SK-N-SH (cell line): Measurements from ENCODE around the gene LIPE. TPM values are rescaled to one million over a fixed set of nuclear protein-coding genes. Genes with fewer than 3 reads are reported as not detected.

Source experiments
- CTCF ChIA-PET: fragments of 300-600, 350-600 bp; formaldehyde crosslinking; extraction: SDS; loops from one replicate; lab custom pipeline; 2021; lab: Yijun Ruan, JAX
- POLR2A ChIA-PET: fragments of 350-600 bp; sonication (Branson Sonifier 250); formaldehyde crosslinking; extraction: SDS; loops from one replicate; lab custom pipeline; 2020; ENCODE audit warnings: antibody characterized with exemption, inconsistent platforms; lab: Yijun Ruan, JAX
- DNase-seq: peaks from one replicate; pipeline ENCODE4 v3.0.0; 2012
- H2AFZ ChIP-seq: fragments of 200-600 bp; sonication (generic); 2 replicates; pipeline ENCODE4 v1.8.1; 2016; ENCODE audit warnings: antibody characterized with exemption, mild to moderate bottlenecking, low read depth
- H3F3A ChIP-seq: fragments of 200-600 bp; sonication (generic); replicated peaks from 2 replicates; pipeline ENCODE3; 2016; ENCODE audit warnings: antibody characterized with exemption, mild to moderate bottlenecking; ENCODE audit not compliant: insufficient read depth
- H3K27ac ChIP-seq, 2 experiments: fragments of 200-500 bp in 1 of 2; fragments of 200-600 bp in 1 of 2; sonication (Bioruptor generic) in 1 of 2; sonication (generic), shearing (Covaris generic) in 1 of 2; 2 replicates each; pipeline versions ENCODE4 v1.5.1 to v1.6.1; 2014 to 2016; ENCODE audit warnings: low read depth in 2 of 2, inconsistent platforms in 1 of 2, low read length in 1 of 2, mild to moderate bottlenecking in 1 of 2, mixed read lengths in 1 of 2
- H3K27me3 ChIP-seq: fragments of 200-600 bp; sonication (generic), shearing (Covaris generic); 2 replicates; pipeline ENCODE4 v1.6.1; 2016; ENCODE audit warnings: mixed run types; ENCODE audit not compliant: insufficient read depth
- H3K36me3 ChIP-seq, 2 experiments: fragments of 200-500 bp in 1 of 2; fragments of 200-600 bp in 1 of 2; sonication (Bioruptor generic) in 1 of 2; sonication (generic) in 1 of 2; replicated peaks in 1 of 2; 2 replicates each; pipeline versions ENCODE3 to v1.5.1; 2014 to 2016; ENCODE audit warnings: low read length in 1 of 2, mild to moderate bottlenecking in 1 of 2; ENCODE audit not compliant: insufficient read depth in 2 of 2, control insufficient read depth in 1 of 2
- H3K4me1 ChIP-seq, 2 experiments: fragments of 200-500 bp in 1 of 2; fragments of 200-600 bp in 1 of 2; sonication (Bioruptor generic) in 1 of 2; sonication (generic), shearing (Covaris generic) in 1 of 2; 2 replicates each; pipeline versions ENCODE4 v1.5.1 to v1.6.1; 2014 to 2016; ENCODE audit warnings: low read depth in 1 of 2, low read length in 1 of 2, mixed run types in 1 of 2; ENCODE audit not compliant: insufficient read depth in 2 of 2, control insufficient read depth in 1 of 2
- H3K4me2 ChIP-seq: fragments of 200-600 bp; sonication (generic), shearing (Covaris generic); 2 replicates; pipeline ENCODE4 v1.6.1; 2017; ENCODE audit warnings: mixed run types
- H3K4me3 ChIP-seq, 2 experiments: fragments of 200-500 bp in 1 of 2; fragments of 200-600 bp in 1 of 2; sonication (Bioruptor generic) in 1 of 2; sonication (generic), shearing (Covaris generic) in 1 of 2; 2 replicates each; pipeline versions ENCODE4 v1.5.1 to v1.8.1; 2014 to 2016; ENCODE audit warnings: low read depth in 2 of 2, inconsistent platforms in 1 of 2, low read length in 1 of 2, mild to moderate bottlenecking in 1 of 2, mixed read lengths in 1 of 2, moderate library complexity in 1 of 2
- H3K79me2 ChIP-seq: fragments of 200-600 bp; sonication (generic); 2 replicates; pipeline ENCODE4 v1.8.1; 2017; ENCODE audit warnings: mild to moderate bottlenecking; ENCODE audit not compliant: insufficient read depth
- H3K9ac ChIP-seq: fragments of 200-600 bp; sonication (generic); 2 replicates; pipeline ENCODE4 v1.6.1; 2017; ENCODE audit warnings: mixed run types
- H3K9me2 ChIP-seq: fragments of 200-600 bp; sonication (generic); 2 replicates; pipeline ENCODE4 v1.6.1; 2017; ENCODE audit warnings: mixed run types
- H3K9me3 ChIP-seq: fragments of 200-600 bp; sonication (generic); 2 replicates; pipeline ENCODE4 v1.6.1; 2017; ENCODE audit warnings: mixed run types, mild to moderate bottlenecking, moderate library complexity
- H4K20me1 ChIP-seq: fragments of 200-600 bp; sonication (generic); 2 replicates; pipeline ENCODE4 v1.6.1; 2017; ENCODE audit warnings: mild to moderate bottlenecking, mixed run types; ENCODE audit not compliant: insufficient read depth
- ELF1 ChIP-seq: IDR thresholded peaks from 2 replicates; pipeline ENCODE4 v1.4.0; 2012
- EP300 ChIP-seq, 2 experiments: IDR thresholded peaks; 2 replicates each; pipeline versions ENCODE4 v1.4.0 to v1.6.1; 2012; ENCODE audit warnings: borderline replicate concordance in 1 of 2, low read depth in 1 of 2, low read length in 1 of 2
- FOSL2 ChIP-seq: IDR thresholded peaks from 2 replicates; pipeline ENCODE4 v1.4.0; 2012; ENCODE audit warnings: low read depth, mild to moderate bottlenecking, moderate library complexity, borderline replicate concordance
- FOXJ3 ChIP-seq: sonication (generic); formaldehyde crosslinking; IDR thresholded peaks from 2 replicates; pipeline ENCODE4 v1.5.1; 2020; ENCODE audit warnings: mild to moderate bottlenecking, missing genetic modification reagents
- FOXM1 ChIP-seq: IDR thresholded peaks from 2 replicates; pipeline ENCODE4 v1.4.0; 2012; ENCODE audit warnings: low read depth, mild to moderate bottlenecking
- GABPA ChIP-seq: IDR thresholded peaks from 2 replicates; pipeline ENCODE4 v1.4.0; 2012; ENCODE audit warnings: low read depth, mild to moderate bottlenecking
- NFIC ChIP-seq: IDR thresholded peaks from 2 replicates; pipeline ENCODE4 v1.4.0; 2012; ENCODE audit warnings: borderline replicate concordance
- NRF1 ChIP-seq: IDR thresholded peaks from 2 replicates; pipeline ENCODE4 v1.6.1; 2012; ENCODE audit warnings: low read depth, mild to moderate bottlenecking, low read length
- POLR2AphosphoS5 ChIP-seq: IDR thresholded peaks from 2 replicates; pipeline ENCODE4 v1.6.1; 2012; ENCODE audit warnings: low read depth, low read length
- RAD21 ChIP-seq: IDR thresholded peaks from 2 replicates; pipeline ENCODE4 v1.6.1; 2012; ENCODE audit warnings: mild to moderate bottlenecking, low read length
- RFX5 ChIP-seq: IDR thresholded peaks from 2 replicates; pipeline ENCODE4 v1.6.1; 2012; ENCODE audit warnings: mild to moderate bottlenecking, improper control_type of control experiment, low read length
- RXRA ChIP-seq: IDR thresholded peaks from 2 replicates; pipeline ENCODE4 v1.4.0; 2012; ENCODE audit warnings: low read depth, mild to moderate bottlenecking, borderline replicate concordance
- SMC3 ChIP-seq: IDR thresholded peaks from 2 replicates; pipeline ENCODE4 v1.6.1; 2012; ENCODE audit warnings: low read depth, low read length, improper control_type of control experiment
- USF1 ChIP-seq: IDR thresholded peaks from 2 replicates; pipeline ENCODE4 v1.4.0; 2012; ENCODE audit warnings: low read depth, borderline replicate concordance
- YY1 ChIP-seq: IDR thresholded peaks from 2 replicates; pipeline ENCODE4 v1.4.0; 2012; ENCODE audit warnings: low read depth, mild to moderate bottlenecking
- WGBS: methylation state at CpG from one replicate; pipeline ENCODE4 v1.1.6; 2017; ENCODE audit warnings: low lambda C conversion rate; 5-methylcytosine and 5-hydroxymethylcytosine counted together
- polyA plus RNA-seq, 3 experiments: library from polyadenylated mRNA; depleted of rRNA; stranded (reverse); fragments of >200 nt; gene quantifications; 2 replicates each; pipeline ENCODE4 v1.2.3, GENCODE V29; 2012
- TF ChIP-seq, protein P1 (sequence below): fragments of 200-600 bp; sonication (generic); IDR thresholded peaks from 2 replicates; pipeline ENCODE4 v1.6.1; 2017; ENCODE audit warnings: antibody characterized with exemption, mild to moderate bottlenecking, moderate library complexity
- TF ChIP-seq, protein P2 (sequence below): IDR thresholded peaks from 2 replicates; pipeline ENCODE4; 2012
- TF ChIP-seq, protein P3 (sequence below): IDR thresholded peaks from 2 replicates; pipeline ENCODE4 v1.4.0; 2012; ENCODE audit warnings: low read depth, borderline replicate concordance
- TF ChIP-seq, protein P4 (sequence below): IDR thresholded peaks from 2 replicates; pipeline ENCODE4 v1.4.0; 2012; ENCODE audit warnings: low read depth
- TF ChIP-seq, protein P5 (sequence below): fragments of 150-350 bp; IDR thresholded peaks from 2 replicates; pipeline ENCODE4 v1.6.1; 2017; ENCODE audit warnings: antibody characterized with exemption, low read length, low read depth, borderline replicate concordance

Gene LIPE
- polyA plus RNA-seq, 1 of the 3 experiments (the other 2 are of a cell fraction): 4.4 TPM

- Histone ChIP-seq H3K9me3 (no peaks in the 10 kb centered on the region), H3K4me3 (no peak overlapping the region), H3K36me3 (peaks cover 10 to 28% of the 10 kb centered on the region in 2 experiments), H4K20me1 (no peaks in the 10 kb centered on the region), H3K79me2 (no peaks in the 10 kb centered on the region), H3F3A (no peaks in the 10 kb centered on the region), H3K4me1 (no peaks in the 10 kb centered on the region; a peak in 1 of 4 replicates), H2AFZ (no peak overlapping the region), H3K9me2 (no peaks in the 10 kb centered on the region), H3K9ac (no peak overlapping the region), H3K4me2 (no peak overlapping the region), H3K27ac (no peak overlapping the region), H3K27me3 (no peaks in the 10 kb centered on the region)
- TF ChIP-seq RAD21 (no peak), EP300 (IDR thresholded peaks at IDR 0.05; ENCODE audit: borderline replicate concordance in 1 of 2, low read depth in 1 of 2, low read length in 1 of 2) (no peak), SMC3 (no peak), RXRA (no peak), NRF1 (no peak), POLR2AphosphoS5 (no peak), NFIC (no peak), FOXJ3 (CRISPR knock-in tag) (no peak), FOSL2 (no peak), YY1 (no peak), USF1 (no peak), FOXM1 (no peak), ELF1 (no peak), RFX5 (no peak), GABPA (no peak)
- TF ChIP-seq, protein P1, sequence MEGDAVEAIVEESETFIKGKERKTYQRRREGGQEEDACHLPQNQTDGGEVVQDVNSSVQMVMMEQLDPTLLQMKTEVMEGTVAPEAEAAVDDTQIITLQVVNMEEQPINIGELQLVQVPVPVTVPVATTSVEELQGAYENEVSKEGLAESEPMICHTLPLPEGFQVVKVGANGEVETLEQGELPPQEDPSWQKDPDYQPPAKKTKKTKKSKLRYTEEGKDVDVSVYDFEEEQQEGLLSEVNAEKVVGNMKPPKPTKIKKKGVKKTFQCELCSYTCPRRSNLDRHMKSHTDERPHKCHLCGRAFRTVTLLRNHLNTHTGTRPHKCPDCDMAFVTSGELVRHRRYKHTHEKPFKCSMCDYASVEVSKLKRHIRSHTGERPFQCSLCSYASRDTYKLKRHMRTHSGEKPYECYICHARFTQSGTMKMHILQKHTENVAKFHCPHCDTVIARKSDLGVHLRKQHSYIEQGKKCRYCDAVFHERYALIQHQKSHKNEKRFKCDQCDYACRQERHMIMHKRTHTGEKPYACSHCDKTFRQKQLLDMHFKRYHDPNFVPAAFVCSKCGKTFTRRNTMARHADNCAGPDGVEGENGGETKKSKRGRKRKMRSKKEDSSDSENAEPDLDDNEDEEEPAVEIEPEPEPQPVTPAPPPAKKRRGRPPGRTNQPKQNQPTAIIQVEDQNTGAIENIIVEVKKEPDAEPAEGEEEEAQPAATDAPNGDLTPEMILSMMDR: no peak
- TF ChIP-seq, protein P2, sequence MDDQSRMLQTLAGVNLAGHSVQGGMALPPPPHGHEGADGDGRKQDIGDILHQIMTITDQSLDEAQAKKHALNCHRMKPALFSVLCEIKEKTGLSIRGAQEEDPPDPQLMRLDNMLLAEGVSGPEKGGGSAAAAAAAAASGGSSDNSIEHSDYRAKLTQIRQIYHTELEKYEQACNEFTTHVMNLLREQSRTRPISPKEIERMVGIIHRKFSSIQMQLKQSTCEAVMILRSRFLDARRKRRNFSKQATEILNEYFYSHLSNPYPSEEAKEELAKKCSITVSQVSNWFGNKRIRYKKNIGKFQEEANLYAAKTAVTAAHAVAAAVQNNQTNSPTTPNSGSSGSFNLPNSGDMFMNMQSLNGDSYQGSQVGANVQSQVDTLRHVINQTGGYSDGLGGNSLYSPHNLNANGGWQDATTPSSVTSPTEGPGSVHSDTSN: no peak
- TF ChIP-seq, protein P3, sequence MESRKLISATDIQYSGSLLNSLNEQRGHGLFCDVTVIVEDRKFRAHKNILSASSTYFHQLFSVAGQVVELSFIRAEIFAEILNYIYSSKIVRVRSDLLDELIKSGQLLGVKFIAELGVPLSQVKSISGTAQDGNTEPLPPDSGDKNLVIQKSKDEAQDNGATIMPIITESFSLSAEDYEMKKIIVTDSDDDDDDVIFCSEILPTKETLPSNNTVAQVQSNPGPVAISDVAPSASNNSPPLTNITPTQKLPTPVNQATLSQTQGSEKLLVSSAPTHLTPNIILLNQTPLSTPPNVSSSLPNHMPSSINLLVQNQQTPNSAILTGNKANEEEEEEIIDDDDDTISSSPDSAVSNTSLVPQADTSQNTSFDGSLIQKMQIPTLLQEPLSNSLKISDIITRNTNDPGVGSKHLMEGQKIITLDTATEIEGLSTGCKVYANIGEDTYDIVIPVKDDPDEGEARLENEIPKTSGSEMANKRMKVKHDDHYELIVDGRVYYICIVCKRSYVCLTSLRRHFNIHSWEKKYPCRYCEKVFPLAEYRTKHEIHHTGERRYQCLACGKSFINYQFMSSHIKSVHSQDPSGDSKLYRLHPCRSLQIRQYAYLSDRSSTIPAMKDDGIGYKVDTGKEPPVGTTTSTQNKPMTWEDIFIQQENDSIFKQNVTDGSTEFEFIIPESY: no peak
- TF ChIP-seq, protein P4, sequence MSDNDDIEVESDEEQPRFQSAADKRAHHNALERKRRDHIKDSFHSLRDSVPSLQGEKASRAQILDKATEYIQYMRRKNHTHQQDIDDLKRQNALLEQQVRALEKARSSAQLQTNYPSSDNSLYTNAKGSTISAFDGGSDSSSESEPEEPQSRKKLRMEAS: no peak
- TF ChIP-seq, protein P5, sequence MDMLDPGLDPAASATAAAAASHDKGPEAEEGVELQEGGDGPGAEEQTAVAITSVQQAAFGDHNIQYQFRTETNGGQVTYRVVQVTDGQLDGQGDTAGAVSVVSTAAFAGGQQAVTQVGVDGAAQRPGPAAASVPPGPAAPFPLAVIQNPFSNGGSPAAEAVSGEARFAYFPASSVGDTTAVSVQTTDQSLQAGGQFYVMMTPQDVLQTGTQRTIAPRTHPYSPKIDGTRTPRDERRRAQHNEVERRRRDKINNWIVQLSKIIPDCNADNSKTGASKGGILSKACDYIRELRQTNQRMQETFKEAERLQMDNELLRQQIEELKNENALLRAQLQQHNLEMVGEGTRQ: no peak
- ChIA-PET POLR2A (no interaction called here), CTCF (no interaction called here)
- no peak for DNase-seq
- 84% methylated on average over 7 of the region's 7 CpGs for WGBS
Observed at GRCh38 chr19:42361545-42361910, 65.7 kb downstream of the LIPE start.
